ENCODE data around the gene OSBP2.
A peak's percentile ranks its signal among the peaks of the same experiment; 100 is the strongest.

Gene OSBP2

DNA sequence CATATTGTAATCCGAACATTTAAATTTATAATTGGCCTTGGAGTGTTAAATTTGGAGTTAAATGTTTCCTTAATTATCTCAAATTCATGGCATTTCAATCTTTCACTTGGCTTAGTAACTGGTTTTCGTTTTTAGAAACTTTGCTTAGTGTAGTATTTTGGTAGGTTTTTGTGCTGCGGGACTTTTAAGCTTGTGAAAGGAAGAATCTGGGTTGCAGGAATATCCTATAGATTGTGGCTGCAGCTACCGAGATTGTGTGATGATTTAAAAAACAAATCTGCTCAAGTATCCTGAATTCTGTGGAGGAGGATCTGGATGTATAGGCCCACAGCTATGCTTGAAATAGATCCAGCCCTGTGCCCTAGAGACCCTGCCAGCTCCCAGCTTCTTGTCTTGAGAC lies 27.1 kb downstream of the OSBP2 start:
- no peak for DNase-seq

DNA sequence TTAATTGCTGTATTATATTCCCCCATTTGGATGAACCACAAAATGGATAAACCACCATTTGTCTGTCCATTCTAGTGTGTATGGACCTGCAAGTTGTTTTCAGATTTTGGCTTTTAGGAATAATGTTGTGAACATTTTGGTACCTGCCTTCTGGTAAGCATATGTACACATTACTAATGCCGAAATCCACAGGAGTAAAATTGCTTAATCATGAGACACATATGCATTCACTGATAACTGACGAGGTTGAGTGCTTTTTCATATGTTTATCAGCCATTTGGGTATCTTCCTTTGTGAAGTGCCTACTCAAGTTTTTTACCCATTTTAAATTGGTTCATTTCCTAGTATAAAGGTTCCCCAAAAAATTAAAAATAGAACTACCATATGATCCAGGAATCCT lies 34.2 kb downstream of the OSBP2 start:
- no peak for DNase-seq

DNA sequence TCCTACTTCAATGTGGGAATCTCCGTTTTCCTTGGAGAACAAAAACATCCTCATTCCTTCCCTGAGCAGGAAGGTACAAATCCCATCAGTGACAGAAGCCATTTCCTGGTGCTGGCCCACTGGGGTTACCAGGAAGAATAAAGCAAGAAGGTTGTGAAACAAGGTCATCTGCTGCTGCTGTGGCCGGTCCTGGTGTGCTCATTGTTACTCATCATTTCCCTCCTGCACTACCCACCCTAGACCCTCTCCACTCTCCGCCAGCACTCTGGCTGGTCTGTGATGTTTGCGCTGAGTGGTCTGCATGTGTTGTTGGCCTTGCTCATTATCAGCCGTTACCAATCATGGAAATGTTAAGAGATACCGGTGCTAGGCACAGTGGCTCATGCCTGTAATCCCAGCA lies 37.0 kb downstream of the OSBP2 start:
- DNase-seq: peak; percentile 55

DNA sequence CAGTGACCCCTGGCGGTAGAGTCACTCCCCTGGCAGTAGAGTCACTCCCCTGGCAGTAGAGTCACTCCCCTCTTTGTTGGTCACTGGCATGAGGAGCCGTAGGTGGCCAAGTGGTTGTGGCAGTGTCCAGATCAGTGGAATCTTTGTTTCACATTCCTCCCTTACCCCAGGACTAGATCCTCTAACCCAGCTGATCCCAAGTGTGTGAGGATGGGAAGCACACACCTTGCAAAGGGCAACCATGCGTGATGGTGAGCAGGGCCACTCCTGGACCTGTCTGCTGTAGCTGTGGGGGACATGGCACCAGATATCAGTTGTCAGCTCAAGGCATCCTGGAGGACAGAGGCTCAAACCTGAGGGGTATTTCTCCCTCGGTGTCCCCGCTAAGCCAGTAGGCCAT lies 37.8 kb downstream of the OSBP2 start:
- DNase-seq: no peak

DNA sequence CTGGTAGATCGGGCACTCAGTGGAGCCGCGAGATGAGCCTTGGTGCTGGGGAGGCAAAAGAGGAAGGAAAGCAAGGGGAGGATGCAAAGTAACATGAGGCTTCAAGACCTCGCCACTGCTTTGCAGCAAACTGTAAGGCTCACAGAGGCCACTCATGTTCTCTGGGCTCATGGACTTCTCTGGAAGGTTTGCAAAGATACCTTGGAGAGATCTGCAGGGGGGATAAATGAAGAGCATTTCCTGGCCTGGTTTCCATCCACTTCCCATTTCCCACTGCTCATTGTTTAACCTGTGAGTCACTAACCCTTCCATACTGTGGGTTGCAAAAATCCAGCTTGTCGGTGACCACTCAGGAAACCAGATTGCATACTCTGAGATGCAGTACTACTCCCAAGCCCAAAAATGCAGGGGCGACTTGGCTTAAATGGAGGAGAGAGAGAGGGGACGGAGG lies 38.5 kb downstream of the OSBP2 start:
- DNase-seq: peak; percentile 65

DNA sequence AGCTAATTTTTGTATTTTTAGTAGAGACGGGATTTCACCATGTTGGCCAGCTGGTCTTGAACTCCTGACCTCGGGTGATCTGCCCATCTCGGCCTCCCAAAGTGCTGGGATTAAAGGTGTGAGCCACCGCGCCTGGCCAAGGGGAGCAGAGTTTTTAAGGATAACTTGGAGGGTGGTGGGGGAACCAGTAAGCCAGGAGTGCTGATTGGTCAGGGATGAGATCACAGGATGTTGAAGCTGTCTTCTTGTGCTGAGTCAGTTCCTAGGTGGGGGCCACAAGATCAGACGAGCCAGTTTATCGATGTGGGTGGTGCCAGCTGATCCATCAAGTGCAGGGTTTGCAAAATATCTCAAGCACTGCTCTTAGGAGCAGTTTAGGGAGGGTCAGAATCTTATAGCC lies 45.3 kb downstream of the OSBP2 start:
- DNase-seq: peak; percentile 36

DNA sequence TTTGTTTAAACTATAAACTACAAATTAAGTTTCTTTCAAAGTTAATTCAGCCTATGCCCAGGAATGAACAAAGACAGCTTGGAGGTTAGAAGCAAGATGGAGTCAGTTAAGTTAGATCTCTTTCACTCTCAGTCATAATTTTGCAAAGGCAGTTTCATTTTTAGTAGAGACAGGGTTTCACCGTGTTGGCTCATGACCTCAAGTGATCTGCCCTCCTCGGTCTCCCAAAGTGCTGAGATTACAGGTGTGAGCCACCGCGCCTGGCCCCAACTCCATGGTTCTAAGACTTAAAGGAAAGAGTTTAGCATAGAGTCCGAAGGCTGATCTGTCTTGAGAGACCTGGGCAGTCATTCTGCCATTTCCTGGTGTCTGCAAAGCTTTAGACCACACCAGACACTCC lies 45.8 kb downstream of the OSBP2 start:
- DNase-seq: peak; percentile 25

DNA sequence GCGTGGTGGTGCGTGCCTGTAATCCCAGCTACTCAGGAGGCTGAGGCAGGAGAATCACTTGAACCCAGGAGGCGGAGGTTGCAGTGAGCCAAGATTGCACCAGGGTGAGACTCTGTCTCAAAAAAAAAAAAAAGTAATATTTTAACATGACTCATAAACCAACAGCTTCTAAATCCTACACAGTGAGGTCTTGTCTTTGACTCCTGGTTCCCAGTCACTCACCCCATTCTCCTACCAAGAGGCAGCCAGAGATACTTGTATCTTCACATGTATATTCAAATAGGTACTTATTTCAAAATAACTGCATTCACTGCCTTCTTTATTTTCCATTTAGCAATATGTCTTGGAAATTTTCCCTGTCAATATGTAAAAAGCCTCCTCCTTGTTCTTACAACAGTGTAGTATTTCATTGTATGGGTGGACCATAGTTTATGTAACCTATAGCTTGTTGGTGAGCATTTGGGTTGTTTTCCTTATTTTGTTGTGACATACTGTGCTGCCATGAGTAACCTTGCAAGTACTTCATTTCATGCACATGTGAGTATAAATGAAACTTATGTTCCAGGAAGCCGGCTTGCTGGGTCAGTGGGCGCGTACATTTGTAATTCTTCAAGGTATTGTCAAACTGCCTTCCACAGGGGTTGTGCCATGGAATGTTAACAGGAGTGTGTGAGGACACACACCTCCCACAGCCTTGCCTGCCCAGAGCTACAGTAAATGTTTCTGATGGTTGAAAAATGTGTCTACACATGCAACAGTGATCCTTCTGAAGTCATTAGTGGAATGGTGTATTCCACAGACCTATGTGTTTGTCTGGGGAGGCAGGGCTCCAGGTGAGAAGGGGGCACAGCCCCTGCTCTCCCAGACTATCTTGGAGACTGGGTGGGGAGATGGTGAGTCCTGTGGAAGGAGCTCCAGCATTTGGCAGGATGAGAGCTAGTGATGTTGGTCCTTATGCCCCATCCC lies 47.9 kb downstream of the OSBP2 start:
- DNase-seq: peak; percentile 90

DNA sequence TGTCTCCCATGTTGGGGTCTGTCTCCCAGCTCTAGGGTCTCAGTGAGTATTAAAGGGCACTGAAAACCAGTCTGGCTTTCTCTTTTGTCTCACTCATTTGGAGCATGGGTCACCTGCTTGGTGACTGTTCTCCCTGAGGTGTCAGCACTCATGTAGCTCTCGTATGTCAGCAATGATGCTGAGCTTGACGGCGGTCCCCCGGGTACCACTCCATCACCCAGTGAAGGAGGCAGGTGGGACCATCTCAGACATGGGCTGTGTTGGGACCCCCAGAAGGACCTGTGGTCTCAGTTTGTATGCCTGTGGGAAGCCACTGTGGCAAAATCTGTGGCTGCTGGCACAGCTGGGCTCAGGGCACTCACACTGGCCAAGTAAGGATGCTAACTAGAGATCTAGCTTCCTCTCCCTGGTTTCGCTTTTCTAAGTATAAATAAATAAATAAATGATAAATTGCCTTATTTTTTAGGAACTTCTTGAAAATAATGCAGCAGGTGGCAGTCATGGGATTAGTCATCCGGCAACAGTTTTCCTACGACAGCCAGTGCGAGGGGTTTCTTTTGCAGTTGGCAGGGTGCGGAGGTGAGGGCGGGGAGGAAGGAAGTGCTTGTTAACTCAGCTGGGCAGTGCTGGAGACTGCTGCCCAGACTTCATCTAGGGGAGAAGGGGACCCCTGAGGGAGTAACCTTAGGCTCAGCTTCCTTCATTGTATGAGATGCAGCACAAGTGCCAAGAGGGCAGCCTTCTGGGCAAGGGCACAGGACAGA lies 48.8 kb downstream of the OSBP2 start:
- DNase-seq: peak; percentile 44

DNA sequence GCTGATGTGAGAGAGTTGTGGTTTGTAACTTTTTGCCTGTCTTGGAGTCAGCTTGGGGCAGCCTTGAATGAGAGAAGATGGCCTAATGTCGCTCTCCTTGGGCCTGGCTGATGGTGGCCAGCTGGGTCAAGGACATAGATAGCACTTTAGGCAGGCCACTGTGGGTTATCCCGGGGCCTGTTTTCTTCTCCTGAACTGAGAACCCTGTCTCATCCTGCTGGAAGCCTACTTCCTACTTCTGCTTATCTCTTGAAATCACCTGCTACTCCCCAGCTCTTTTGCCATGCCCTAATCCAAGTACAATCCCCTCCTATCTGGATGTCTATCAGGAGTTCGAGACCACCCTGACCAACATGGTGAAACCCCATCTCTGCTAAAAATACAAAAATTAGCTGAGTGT lies 49.5 kb downstream of the OSBP2 start:
- no peak for DNase-seq

DNA sequence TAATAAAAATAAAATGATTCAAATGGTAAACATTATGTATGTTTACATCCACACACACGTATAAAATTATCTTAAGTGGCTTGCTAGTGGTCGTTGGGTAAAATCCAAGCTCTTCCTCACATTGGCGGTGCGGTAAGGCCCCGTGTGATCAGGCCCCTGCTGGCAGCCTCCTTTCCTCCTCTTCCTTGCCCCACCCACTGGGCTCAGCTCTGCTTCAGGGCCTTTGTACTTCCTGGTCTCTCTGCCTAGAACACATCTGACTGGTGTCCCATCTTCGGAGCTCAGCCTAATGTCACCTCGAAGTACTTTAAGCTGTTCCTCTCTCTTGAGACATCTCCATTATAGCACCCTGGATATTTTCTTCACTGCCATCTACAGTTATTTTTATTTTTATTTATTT lies 52.8 kb downstream of the OSBP2 start:
- no peak for DNase-seq

DNA sequence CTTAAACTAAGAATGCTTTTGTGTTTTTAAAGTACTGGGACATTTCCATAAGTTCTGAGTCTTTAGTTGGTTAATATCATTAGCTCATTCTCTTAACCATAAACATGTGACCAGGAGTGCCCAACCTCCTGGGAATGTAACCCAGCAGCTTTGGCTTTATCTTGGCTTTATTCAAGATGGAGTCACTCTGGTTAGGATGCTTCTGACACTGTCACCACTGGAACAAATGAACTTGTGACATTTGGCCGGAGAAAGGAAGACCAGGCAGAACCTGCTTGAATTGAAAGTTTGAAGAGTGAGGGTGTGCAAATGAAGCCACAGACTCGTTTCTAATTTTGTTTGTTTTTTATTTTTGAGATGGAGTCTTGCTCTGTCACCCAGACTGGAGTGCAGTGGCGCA lies 54.6 kb downstream of the OSBP2 start:
- no peak for DNase-seq

DNA sequence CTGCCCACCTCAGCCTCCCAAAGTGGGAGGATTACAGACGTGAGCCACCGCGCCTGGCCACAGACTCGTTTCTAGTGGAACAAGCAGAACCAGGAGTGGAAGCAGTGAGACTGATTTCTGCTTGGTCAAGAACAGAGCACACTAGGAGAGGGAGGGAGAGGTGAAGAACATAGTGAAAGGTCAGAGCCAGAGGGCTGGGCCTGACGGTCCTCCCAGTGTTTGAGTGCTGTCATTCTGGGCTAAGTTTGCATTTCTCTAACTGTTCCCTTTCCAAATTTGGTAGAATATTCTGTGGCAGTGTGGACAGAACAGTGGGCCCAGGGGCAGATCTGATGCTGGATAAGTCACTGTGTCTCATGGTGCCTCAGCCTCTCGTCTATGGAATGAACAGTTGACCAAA lies 55.2 kb downstream of the OSBP2 start:
- no peak for DNase-seq

DNA sequence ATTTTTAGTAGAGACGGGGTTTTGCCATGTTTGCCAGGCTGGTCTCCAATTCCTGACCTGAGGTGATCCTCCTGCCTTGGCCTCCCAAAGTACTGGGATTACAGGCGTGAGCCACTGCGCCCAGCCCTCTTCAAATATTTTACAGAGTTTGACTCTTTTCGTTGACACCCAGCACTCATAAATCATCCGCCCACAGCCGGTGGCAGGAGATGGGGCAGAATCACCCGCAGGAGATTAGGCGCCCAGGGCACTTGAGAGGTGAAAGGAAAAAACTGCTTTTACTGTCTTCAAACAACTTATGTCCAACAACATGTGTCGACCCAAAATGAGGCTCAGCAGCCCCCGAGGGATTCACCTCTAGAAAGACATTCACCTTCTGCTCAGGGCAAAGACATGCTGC lies 56.9 kb downstream of the OSBP2 start:
- no peak for DNase-seq

DNA sequence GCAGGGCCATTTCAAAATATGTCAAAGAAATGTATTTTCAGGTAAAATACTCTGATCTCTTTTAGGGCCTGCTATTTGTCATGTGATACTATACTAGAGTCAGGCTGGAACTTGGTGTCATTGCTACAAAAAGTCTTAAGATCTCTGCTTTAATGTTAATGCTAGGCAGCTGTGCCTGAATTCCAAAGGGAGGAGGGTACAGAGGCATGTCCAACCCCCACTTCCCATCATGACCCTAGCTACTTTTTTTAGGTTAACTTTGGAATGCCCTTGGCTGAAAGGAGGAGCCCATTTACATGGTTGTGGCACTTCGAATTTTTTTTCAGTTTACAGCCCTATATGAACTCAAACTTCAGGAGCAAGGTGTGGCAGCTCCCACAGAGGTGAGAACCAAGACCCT lies 58.1 kb downstream of the OSBP2 start:
- DNase-seq: no peak

DNA sequence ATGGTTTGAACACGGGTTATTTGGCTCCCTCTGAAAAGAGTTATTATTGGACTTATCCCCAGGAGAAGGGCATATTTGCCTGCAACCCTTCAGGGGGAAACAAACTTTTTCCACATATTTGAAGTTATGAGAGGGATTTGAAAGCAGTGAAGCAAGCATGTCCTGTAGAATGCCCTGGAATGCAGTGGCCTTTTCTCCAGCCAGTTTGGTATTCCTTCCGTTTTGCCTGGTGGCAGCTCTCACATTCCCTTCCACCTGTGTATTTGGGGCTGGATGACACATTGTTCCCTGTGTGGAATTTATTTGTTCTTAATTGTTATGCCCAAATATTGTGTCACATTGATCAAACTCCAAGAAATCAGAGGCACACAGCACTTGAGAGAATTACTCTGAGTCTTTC lies 59.0 kb downstream of the OSBP2 start:
- no peak for DNase-seq

DNA sequence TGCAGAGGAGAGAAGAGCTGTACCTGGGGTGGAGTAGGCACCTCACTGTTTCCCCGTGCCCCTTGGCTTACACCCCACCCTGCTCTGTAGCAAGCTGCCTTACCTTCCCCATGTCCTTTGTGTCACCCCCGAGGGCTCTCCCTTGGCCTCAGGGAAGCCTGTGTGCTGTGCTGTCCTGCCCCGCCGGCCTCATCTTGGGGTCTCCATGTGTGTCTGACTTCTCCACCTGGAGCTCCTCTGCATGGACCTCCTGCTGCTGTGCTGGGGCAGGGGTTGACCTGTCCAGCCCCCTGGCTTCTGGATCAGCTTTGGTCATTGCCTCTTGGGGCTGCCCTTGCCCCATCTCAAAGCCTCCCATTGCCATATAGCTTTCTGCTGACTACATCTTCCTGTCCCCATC lies 59.8 kb downstream of the OSBP2 start:
- DNase-seq: no peak

DNA sequence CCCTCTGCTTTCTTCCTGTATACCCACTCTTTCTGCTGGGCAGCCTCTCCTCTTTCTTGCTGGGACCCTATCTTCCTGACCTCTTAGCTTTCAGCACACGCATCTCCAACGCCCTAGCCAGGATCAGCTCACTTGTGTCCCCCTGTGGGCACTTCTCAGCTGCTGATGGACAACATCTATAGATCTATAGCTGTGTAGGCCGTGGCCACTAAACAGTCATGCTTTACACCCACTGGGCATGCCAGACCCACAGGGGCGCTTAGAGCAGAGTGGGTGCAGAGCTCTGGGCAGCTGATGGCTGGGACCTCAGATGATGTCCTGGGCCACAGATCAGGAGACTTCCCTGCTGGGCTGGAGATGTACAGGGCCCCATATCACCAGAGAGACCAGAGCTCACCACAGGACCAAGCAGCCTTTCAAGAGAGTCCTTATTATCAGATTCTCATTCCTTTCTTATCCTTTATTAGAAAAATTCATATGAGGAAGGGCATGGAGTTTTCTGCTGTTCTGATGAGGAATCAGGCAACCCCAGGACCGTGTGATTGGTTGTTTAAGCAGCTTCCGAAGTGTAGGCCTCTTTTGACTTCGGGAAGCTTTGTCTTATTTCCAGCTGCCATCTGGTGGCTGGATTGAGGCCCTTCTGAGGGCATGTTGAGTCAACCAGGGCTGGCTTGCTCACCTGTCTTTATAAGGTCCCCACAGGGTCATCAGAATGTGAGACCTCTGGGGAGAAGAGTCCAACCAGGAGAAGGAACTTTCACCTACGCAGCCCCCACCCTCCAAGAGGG lies 60.5 kb downstream of the OSBP2 start:
- peak; percentile 69 for DNase-seq

DNA sequence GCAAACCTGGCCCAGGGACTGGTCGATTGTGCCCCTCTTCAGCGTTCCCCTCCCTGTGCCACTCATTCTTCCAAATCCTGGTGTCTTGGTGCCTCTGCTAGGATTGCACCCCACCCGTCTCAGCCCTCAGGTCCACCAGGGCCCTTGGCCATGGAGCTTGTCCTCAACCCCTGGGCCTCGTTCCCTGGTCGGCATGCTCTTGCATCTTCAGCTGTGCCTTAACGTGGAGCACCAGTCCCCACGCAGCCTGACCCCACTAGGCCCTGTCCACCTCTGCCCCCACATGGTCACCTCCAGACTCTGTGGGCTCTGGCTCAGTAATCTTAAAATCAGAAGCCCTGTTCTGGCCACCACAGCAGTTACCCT lies 61.1 kb downstream of the OSBP2 start:
- no peak for DNase-seq

DNA sequence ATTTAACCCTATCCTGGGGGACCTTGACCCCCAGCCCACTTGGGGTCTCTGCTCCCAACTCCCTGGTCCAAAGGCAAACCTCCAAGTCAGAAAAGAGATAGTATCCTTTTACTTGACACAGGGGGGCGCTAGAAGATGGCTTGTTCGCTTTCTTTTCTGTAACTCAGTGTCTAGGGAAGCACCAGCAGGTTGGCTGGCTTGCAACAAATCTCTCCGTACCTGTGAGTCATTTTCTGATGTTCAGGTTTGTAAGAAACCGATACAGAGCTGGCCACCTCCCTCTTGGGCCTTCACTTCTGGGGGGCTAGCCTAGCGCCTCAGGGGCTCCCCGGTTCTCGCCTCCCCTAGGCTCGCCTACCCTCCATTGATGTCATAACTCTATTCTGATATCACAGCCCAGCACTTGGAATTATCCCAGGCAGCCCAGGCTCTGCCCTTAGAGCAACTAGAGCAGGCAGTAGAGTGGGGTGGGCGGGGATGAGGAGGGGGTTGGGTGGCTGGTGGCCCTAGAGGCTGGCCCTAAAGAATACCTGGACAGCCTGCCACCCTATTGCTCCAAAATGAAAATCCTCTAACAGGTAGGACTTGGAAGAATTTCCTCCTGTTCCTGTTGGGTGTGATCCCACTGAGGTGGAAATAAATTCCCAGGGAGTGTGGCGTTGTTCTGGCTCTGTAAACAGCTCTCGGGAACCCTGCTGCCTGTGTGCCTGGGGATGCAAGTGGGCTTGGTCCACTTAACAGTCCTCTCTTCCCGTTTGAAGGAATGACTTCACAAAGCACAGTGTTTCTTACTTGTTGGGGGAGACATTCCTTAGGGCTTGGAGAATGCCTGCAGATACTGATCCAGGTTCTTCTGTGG lies 69.4 kb downstream of the OSBP2 start:
- peak; percentile 58 for DNase-seq

DNA sequence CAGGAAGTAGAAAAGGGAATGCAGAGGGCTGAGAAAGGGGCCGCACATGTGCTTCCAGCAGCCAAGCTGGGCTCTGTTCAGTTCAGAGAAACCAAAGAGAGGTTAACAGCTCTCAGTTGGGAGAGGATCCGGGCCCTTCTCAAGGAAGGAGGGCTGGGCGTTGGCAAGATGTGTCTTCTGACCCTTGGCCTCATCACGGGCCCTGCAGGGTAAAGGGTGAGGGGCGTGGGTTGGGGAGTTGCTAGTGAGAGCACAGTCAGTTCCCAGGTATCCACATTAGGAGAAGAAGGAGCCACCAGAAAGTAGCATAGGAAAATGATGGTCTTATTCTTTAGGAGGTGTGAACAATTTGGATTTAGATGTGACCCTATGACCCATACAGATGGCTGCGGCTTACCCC lies 73.0 kb downstream of the OSBP2 start:
- no peak for DNase-seq

DNA sequence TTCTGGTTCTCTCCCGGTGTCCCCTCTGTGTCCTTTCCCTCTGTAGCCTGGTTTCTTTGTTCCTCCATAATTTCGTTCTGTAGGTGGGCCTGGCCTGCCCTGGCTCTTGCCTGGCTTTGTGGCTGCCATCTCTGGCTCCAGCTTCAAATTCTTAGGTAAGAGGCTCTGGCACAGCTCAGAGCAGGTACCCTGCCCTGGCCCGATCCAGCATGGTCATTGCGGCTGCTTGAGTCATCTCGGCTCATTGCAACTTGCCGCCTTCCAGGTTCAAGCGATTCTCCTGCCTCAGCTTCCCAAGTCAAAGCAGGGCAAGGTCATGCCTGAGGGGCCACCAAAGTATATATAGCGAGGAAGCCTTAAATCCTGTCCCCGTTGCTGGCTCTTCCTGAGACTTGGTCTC lies 76.0 kb downstream of the OSBP2 start:
- no peak for DNase-seq

All from inflammatory macrophage treated with lipopolysaccharide for 4 hours (primary cell).